RWPE1 (cell line): ENCODE data around the gene RRM2.

Experiments used
- CTCF ChIA-PET: fragments of 350-600 bp; sonication (Branson Sonifier 250); formaldehyde crosslinking; extraction: SDS; loops from one replicate; lab custom pipeline; 2021; lab: Yijun Ruan, JAX
- POLR2A ChIA-PET: fragments of 400-600 bp; formaldehyde crosslinking; extraction: SDS; loops from one replicate; lab custom pipeline; 2020; ENCODE audit warnings: antibody characterized with exemption; ENCODE audit not compliant: low non-redundant PET; lab: Yijun Ruan, JAX
- DNase-seq: peaks from one replicate; pipeline ENCODE4 v3.0.0; 2012; ENCODE audit warnings: low spot score
- H3K27ac ChIP-seq: fragments of 450-650 bp; 2 replicates; pipeline ENCODE4 v1.5.1; 2017
- TF ChIP-seq, protein P1 (sequence below): fragments of 450-650 bp; conservative IDR thresholded peaks from 2 replicates; pipeline ENCODE4 v1.5.1; 2017; ENCODE audit warnings: low read depth, mild to moderate bottlenecking

The RRM2 gene

DNA sequence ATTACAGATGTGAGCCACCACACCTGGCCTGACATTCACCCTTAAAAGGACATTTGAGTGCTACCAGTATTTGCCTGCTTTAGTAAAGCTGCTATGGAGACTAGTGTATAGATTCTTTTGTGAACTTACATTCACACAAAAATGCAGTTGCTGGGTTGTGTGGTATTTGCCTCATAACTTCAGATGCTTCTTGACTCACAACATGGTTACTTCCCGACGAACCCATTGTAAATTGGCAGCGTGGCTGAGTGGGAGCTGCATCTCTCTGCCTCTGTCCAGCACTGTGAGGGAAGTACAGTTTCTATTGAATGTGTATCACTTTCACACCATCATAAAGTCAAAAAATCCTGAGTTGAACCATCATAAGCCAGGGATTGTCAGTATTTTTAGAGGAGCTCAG is 56.9 kb downstream of the RRM2 start:
- TF ChIP-seq, protein P1, sequence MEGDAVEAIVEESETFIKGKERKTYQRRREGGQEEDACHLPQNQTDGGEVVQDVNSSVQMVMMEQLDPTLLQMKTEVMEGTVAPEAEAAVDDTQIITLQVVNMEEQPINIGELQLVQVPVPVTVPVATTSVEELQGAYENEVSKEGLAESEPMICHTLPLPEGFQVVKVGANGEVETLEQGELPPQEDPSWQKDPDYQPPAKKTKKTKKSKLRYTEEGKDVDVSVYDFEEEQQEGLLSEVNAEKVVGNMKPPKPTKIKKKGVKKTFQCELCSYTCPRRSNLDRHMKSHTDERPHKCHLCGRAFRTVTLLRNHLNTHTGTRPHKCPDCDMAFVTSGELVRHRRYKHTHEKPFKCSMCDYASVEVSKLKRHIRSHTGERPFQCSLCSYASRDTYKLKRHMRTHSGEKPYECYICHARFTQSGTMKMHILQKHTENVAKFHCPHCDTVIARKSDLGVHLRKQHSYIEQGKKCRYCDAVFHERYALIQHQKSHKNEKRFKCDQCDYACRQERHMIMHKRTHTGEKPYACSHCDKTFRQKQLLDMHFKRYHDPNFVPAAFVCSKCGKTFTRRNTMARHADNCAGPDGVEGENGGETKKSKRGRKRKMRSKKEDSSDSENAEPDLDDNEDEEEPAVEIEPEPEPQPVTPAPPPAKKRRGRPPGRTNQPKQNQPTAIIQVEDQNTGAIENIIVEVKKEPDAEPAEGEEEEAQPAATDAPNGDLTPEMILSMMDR: no peak
- no peak for DNase-seq
- ChIA-PET CTCF (no interaction called here), POLR2A (no interaction called here)
- H3K27ac ChIP-seq: no peak overlapping the region

DNA sequence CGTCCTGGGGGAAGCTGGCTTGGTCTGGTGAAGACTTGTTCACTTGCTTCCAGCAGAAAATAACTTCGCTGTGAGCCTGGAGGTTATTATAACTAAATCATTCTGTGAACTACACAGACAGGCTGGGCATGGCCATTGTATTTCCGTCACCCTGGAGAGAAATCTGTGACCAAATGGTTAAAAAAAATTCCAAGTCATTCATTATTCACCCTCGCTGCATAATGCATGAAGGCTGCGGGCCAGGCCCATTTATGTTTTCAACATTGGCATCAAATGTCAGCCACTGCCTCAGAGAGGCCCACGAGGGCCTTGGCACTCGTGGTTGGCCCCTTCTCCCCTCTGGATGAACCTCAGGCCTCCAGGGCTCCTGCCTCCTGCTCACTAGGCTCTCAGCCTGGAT is 57.7 kb downstream of the RRM2 start:
- no peak for DNase-seq
- CTCF ChIA-PET: no interaction called here
- POLR2A ChIA-PET: no interaction called here
- TF ChIP-seq, protein P1: no peak
- H3K27ac ChIP-seq: no peak overlapping the region
